ACC112 (cell line): ENCODE measurements around the gene SEC22A.
"Not testable (repeated sequence)": the region's sequence is repeated elsewhere in the genome, so short reads cannot be mapped to it uniquely, and the experiment has no call there.

ENCODE experiments used
- H2AFZ ChIP-seq: fragments of 200-600 bp; sonication (generic); one replicate; pipeline ENCODE4 v1.6.0; 2017; ENCODE audit warnings: antibody characterized with exemption, low read length; ENCODE audit not compliant: unreplicated experiment
- H3K27ac ChIP-seq: fragments of 200-600 bp; sonication (generic); 2 replicates; pipeline ENCODE4 v1.5.1; 2014; ENCODE audit warnings: low read depth, mild to moderate bottlenecking, antibody characterized with exemption, low read length, moderate library complexity
- H3K27me3 ChIP-seq: fragments of 200-600 bp; sonication (generic); 2 replicates; pipeline ENCODE4 v1.6.1; 2014; ENCODE audit warnings: mild to moderate bottlenecking, antibody characterized with exemption, low read length, moderate library complexity, mixed read lengths; ENCODE audit not compliant: insufficient read depth
- H3K36me3 ChIP-seq: fragments of 200-600 bp; sonication (generic); 2 replicates; pipeline ENCODE4 v1.6.1; 2016; ENCODE audit warnings: mild to moderate bottlenecking, antibody characterized with exemption, low read length, moderate library complexity, mixed read lengths; ENCODE audit not compliant: insufficient read depth
- H3K4me1 ChIP-seq: fragments of 200-600 bp; sonication (generic); one replicate; pipeline ENCODE4 v1.6.1; 2016; ENCODE audit warnings: low read length, mixed read lengths; ENCODE audit not compliant: insufficient read depth, unreplicated experiment, control insufficient read depth
- H3K4me3 ChIP-seq: fragments of 200-600 bp; sonication (generic); 2 replicates; pipeline ENCODE4 v1.5.1; 2014; ENCODE audit warnings: mild to moderate bottlenecking, low read depth, low read length
- H3K79me2 ChIP-seq: fragments of 200-600 bp; sonication (generic); one replicate; pipeline ENCODE4 v1.6.0; 2016; ENCODE audit warnings: low read length; ENCODE audit not compliant: control insufficient read depth, unreplicated experiment, insufficient read depth

Gene SEC22A

DNA sequence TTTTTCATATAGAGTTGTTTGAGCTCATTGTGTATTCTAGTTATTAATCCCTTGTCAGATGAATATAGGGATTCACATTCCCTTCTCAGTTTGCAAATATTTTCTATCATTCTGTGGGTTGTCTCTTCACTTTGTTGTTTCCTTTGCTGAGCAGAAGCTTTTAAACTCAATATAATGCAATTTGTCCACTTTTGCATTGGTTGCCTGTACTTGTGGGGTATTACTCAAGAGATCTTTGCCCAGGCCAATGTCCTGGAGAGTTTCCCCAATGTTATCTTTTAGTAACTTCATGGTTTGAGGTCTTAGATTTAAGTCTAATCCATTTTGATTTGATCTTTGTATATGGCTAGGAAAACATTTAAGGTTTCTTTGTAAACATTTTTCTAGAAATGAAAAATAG is 24.8 kb downstream of the SEC22A start:
- no peaks in the 10 kb centered on the region for H3K79me2 ChIP-seq
- H3K4me3 ChIP-seq: no peak overlapping the region
- no peak overlapping the region for H3K27ac ChIP-seq
- no peaks in the 10 kb centered on the region for H3K4me1 ChIP-seq
- H3K36me3 ChIP-seq: peaks cover 41% of the 10 kb centered on the region
- H3K27me3 ChIP-seq: no peaks in the 10 kb centered on the region
- no peak overlapping the region for H2AFZ ChIP-seq

DNA sequence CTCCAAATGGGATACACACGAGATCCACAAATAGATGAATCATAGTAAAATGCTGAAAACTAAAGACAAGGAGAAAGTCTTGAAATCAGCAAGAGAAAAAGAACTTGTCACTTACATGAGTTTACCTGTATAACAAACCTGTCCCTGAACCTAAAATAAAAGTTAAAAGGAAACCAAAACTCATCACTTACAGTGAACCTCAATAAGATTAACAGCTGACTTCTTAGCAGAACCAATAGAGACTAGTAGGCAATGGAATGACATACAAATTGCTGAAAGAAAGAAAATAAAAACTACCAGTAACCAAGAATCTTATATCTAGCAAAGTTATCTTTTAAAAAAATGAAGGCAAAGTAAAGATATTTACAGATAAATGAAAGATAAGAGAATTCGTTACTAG is 27.4 kb downstream of the SEC22A start:
- Histone ChIP-seq H3K36me3 (peaks cover 41% of the 10 kb centered on the region), H3K79me2 (no peaks in the 10 kb centered on the region), H2AFZ (no peak overlapping the region), H3K4me1 (no peaks in the 10 kb centered on the region), H3K27me3 (no peaks in the 10 kb centered on the region), H3K4me3 (no peak overlapping the region), H3K27ac (no peak overlapping the region)

DNA sequence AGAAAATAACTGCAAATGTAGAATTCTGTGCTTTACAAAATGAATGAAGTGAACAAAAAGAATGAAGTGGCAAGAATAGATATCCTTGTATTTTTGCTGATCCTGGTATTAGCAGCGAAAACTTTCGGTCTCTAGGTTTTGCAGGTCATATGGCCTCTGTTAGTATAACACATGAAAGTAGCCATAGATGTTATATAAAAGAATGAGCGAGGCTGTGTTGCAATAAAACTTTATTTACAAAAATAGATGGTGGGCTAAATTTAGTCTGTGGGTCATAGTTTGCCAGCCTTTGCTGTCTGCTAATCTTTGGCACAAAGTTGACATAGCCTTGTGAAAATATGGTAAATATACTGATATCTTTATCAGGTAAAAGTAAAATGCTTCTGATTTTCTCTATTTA is 35.2 kb downstream of the SEC22A start:
- Histone ChIP-seq H3K4me1 (no peaks in the 10 kb centered on the region), H3K36me3 (peaks cover 6% of the 10 kb centered on the region; the same call in 1 of the 2 replicates)

DNA sequence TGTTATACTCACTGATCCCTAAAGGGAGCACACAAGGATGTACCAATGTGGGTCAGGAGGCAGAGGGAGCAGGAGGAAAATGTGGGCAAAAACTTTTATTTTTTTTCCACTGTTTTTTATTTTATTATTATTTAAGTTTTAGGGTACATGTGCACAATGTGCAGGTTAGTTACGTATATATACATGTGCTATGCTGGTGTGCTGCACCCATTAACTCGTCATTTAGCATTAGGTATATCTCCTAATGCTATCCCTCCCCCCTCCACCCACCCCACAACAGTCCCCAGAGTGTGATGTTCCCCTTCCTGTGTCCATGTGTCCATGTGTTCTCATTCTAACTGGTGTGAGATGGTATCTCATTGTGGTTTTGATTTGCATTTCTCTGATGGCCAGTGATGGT is 37.4 kb downstream of the SEC22A start:
- H3K79me2 ChIP-seq, H3K36me3 ChIP-seq, H2AFZ ChIP-seq, H3K4me1 ChIP-seq, H3K27me3 ChIP-seq, H3K27ac ChIP-seq, H3K4me3 ChIP-seq: not testable (repeated sequence)

More for the DNA sequence above, 35.2 kb downstream of the SEC22A start:
- no peak overlapping the region for H2AFZ ChIP-seq
- H3K27ac ChIP-seq: no peak overlapping the region
- no peak overlapping the region for H3K4me3 ChIP-seq
- H3K79me2 ChIP-seq: no peaks in the 10 kb centered on the region
- H3K27me3 ChIP-seq: no peaks in the 10 kb centered on the region

DNA sequence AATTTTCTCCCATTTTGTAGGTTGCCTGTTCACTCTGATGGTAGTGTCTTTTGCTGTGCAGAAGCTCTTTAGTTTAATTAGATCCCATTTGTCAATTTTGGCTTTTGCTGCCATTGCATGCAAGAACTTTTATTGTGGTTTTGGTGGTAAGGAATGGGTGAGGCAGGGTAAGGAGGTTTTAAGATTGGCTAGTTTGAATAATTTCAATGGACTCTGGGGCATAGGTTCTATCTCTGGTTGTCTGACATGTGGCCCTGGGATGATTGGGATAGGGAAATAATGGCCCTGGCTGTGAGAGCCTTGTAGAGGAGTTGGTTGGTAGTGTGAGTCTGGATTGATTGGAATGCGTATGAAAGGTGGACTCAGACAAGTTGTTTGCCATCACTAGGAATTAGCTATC is 38.0 kb downstream of the SEC22A start:
- Histone ChIP-seq H3K36me3 (peaks cover 9% of the 10 kb centered on the region), H3K79me2 (no peaks in the 10 kb centered on the region), H3K4me1 (no peaks in the 10 kb centered on the region), H3K27ac (no peak overlapping the region), H3K4me3 (no peak overlapping the region), H3K27me3 (no peaks in the 10 kb centered on the region), H2AFZ (no peak overlapping the region)

DNA sequence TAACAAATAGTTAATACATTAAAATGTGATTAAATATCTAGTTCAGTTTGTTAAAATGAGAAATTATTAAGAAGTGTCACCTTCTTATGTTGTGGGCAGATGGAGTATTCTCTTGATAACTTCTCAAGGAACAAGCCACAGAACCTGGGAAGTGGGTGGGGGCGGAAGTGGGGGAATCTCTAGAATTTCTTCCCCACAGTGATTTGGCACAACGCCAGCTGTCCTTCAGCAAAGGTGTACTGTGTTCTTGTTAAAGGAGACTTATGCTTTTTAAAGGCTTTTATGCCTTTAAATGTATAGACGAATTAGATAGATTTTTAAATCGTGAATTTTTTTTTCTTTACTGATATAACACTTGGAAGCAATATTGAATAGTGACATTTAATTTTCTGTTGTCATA is 42.4 kb downstream of the SEC22A start:
- Histone ChIP-seq H2AFZ (no peak overlapping the region), H3K27ac (no peak overlapping the region), H3K4me1 (no peaks in the 10 kb centered on the region), H3K79me2 (no peaks in the 10 kb centered on the region), H3K36me3 (peaks cover 22% of the 10 kb centered on the region), H3K4me3 (no peak overlapping the region), H3K27me3 (no peaks in the 10 kb centered on the region)

DNA sequence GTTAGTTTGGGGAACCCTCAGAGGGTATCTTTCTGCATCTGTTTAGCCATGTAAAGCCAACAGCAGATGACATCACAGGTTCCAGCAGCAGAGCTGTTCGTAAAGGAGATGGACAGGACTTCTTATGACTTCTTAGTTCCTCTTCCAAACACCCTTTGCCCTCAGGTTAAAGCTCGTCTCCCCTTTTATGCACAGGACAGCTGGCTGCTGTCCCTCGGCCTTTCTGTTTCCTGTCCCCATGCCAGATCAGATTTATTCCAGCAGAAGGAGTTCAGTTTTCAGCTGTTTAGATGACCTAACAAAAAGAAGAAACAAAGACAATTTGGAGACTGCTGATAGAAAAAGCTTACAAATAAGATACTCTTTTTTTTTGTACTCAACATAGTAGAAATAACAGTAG is 45.1 kb downstream of the SEC22A start:
- Histone ChIP-seq H3K36me3 (peaks cover 15% of the 10 kb centered on the region), H3K4me3 (no peak overlapping the region), H3K79me2 (no peaks in the 10 kb centered on the region), H2AFZ (no peak overlapping the region), H3K4me1 (no peaks in the 10 kb centered on the region), H3K27ac (no peak overlapping the region), H3K27me3 (no peaks in the 10 kb centered on the region)

DNA sequence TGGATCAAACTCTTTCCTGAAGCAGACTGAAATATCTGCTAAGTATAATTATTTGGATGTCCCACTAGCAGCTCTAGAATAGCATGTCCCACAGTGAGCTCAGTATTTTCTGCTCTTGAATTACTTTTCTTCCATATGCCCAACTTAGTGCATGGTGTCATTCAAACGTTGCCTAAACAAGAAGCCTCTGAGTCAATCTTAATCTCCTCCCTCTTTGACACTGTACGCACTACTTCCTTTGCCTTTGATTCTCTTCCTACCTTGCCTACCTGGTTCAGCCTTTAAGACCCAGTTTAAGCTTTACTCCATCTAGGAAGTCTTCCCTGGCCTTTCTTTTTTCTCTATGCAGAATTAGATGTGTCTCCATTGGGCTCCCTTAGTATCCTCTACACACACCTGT is 54.5 kb downstream of the SEC22A start:
- no peaks in the 10 kb centered on the region for H3K4me1 ChIP-seq
- H3K36me3 ChIP-seq: no peaks in the 10 kb centered on the region
- no peaks in the 10 kb centered on the region for H3K27me3 ChIP-seq
- no peak overlapping the region for H2AFZ ChIP-seq
- H3K27ac ChIP-seq: no peak overlapping the region
- no peaks in the 10 kb centered on the region for H3K79me2 ChIP-seq
- no peak overlapping the region for H3K4me3 ChIP-seq

DNA sequence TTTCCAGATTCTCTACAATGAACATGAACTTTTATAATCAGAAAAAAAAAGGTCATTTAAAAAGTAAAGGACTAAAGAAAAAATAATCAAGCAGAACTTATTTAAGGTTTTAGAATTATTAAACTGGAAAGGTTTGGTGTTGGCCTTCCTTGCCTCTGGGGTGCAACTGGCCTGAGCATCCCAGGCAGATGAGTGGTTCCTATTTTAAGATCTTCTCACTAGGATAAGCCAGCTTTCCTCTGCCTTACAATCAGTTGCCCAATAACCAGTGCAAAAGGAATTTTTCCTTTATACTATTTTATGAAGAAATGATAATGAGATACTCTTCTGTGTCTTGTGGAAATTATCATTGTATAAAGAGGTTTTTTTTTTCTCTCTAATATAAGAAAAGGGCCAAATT is 56.6 kb downstream of the SEC22A start:
- H3K79me2 ChIP-seq: no peaks in the 10 kb centered on the region
- no peak overlapping the region for H3K27ac ChIP-seq
- no peaks in the 10 kb centered on the region for H3K36me3 ChIP-seq

DNA sequence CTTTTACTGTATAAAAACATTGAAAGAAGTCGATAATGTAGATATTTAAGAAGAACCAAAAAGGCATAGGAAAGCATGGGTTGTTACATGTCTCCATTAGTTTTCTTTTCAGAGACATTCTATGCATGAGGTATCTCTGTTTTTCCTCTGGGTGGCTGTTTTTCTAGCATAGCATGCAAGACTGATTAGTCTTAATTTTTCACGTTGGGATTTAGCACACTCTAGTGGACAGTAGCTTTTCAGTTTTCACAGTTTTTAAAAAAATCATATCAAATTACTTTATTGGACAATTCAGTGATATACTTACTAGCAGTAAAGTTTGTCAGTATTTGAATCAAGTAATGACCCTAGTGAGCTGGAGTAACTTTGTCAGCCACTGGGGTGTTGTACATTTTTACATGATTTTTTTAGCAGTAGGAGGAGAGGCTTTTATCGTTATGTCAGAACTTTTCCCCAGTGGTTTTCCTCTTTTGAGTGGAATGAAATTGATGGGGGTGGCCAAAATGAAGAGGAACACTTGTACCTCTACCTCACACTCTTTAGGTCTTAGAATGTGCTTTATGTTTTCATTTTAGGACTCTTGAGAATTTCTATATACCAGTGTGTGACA is 57.2 kb downstream of the SEC22A start:
- Histone ChIP-seq H2AFZ (no peak overlapping the region), H3K36me3 (0 out of 2 replicates have a peak, but pooled peaks cover under 1% of the 10 kb centered on the region), H3K27me3 (no peaks in the 10 kb centered on the region), H3K79me2 (no peaks in the 10 kb centered on the region), H3K4me3 (no peak overlapping the region), H3K27ac (no peak overlapping the region), H3K4me1 (no peaks in the 10 kb centered on the region)

More for the DNA sequence above, 56.6 kb downstream of the SEC22A start:
- Histone ChIP-seq H2AFZ (no peak overlapping the region), H3K4me3 (no peak overlapping the region), H3K27me3 (no peaks in the 10 kb centered on the region), H3K4me1 (no peaks in the 10 kb centered on the region)

DNA sequence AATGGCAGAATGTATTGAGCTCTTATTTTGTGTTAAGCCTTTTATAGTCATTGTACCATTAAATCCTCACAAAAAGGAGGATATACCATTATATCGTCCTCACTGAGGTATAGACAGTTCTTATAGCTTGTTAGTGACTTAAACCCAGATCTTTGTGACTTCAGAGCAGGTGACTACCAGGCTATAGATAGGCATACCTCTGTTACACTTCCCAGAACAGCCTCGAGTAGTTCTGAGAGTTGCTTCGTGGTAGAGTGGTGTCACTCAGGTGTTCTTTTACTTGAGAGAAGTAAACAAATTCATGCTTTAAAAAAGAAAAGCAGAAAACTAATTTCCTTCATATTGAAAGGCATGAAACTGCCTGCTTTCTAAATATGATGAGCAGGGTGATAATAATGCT is 59.9 kb downstream of the SEC22A start:
- H2AFZ ChIP-seq: no peak overlapping the region

More for the DNA sequence above, 59.9 kb downstream of the SEC22A start:
- Histone ChIP-seq H3K79me2 (no peaks in the 10 kb centered on the region), H3K27me3 (no peaks in the 10 kb centered on the region), H3K4me3 (no peak overlapping the region), H3K4me1 (no peaks in the 10 kb centered on the region), H3K36me3 (peaks cover 27% of the 10 kb centered on the region), H3K27ac (no peak overlapping the region)
